ENCODE measurements around the gene RMRP.

DNA sequence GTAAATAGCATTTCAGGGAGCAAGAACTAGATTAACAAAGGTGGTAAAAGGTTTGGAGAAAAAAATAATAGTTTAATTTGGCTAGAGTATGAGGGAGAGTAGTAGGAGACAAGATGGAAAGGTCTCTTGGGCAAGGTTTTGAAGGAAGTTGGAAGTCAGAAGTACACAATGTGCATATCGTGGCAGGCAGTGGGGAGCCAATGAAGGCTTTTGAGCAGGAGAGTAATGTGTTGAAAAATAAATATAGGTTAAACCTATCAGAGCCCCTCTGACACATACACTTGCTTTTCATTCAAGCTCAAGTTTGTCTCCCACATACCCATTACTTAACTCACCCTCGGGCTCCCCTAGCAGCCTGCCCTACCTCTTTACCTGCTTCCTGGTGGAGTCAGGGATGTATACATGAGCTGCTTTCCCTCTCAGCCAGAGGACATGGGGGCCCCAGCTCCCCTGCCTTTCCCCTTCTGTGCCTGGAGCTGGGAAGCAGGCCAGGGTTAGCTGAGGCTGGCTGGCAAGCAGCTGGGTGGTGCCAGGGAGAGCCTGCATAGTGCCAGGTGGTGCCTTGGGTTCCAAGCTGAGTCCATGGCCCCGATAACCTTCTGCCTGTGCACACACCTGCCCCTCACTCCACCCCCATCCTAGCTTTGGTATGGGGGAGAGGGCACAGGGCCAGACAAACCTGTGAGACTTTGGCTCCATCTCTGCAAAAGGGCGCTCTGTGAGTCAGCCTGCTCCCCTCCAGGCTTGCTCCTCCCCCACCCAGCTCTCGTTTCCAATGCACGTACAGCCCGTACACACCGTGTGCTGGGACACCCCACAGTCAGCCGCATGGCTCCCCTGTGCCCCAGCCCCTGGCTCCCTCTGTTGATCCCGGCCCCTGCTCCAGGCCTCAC, 15.6 kb upstream of the RMRP start, which contains the start of gene CA9:
- TF ChIP-seq, protein P1, sequence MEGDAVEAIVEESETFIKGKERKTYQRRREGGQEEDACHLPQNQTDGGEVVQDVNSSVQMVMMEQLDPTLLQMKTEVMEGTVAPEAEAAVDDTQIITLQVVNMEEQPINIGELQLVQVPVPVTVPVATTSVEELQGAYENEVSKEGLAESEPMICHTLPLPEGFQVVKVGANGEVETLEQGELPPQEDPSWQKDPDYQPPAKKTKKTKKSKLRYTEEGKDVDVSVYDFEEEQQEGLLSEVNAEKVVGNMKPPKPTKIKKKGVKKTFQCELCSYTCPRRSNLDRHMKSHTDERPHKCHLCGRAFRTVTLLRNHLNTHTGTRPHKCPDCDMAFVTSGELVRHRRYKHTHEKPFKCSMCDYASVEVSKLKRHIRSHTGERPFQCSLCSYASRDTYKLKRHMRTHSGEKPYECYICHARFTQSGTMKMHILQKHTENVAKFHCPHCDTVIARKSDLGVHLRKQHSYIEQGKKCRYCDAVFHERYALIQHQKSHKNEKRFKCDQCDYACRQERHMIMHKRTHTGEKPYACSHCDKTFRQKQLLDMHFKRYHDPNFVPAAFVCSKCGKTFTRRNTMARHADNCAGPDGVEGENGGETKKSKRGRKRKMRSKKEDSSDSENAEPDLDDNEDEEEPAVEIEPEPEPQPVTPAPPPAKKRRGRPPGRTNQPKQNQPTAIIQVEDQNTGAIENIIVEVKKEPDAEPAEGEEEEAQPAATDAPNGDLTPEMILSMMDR (IDR thresholded peaks at IDR 0.05), result no peak
- TF ChIP-seq POLR2A (IDR thresholded peaks at IDR 0.05), result no peak

All from heart left ventricle (tissue), 13 donors.